GM12878 (cell line): ENCODE data around the gene ENOPH1. TPM values are rescaled to one million over a fixed set of nuclear protein-coding genes. Genes with fewer than 3 reads are reported as not detected.

Experiments
- ATAC-seq: fragments of 200-7000 bp; cut with Tn5 transposase; 3 replicates; pipeline ENCODE4 v1.9.1; 2020; ENCODE audit warnings: mild to moderate bottlenecking, moderate library complexity
- BruUV-seq: library from RNA; stranded (reverse); fragments of 400-500 nt; replicated peaks from 2 replicates; lab custom pipeline; 2021; lab: Mats Ljungman, UMichigan
- CTCF ChIA-PET: fragments of 300-600 bp; sonication (Branson Sonifier 250); formaldehyde crosslinking; extraction: SDS; loops from one replicate; lab custom pipeline; 2021; ENCODE audit warnings: inconsistent platforms; lab: Yijun Ruan, JAX
- POLR2A ChIA-PET: fragments of 350-600 bp; formaldehyde crosslinking; extraction: SDS; loops from one replicate; lab custom pipeline; 2021; ENCODE audit warnings: inconsistent platforms; lab: Charles Lee
- RAD21 ChIA-PET: fragments of 300-600 bp; sonication (Branson Sonifier 250); formaldehyde crosslinking; loops from one replicate; lab custom pipeline; 2023; ENCODE audit warnings: antibody characterized with exemption; ENCODE audit not compliant: unreplicated experiment; lab: Charles Lee
- SMC1A ChIA-PET: fragments of 300-600 bp; sonication (Branson Sonifier 250); formaldehyde crosslinking; loops from one replicate; lab custom pipeline; 2023; ENCODE audit not compliant: unreplicated experiment, uncharacterized antibody; lab: Charles Lee
- DNase-seq: peaks from one replicate; pipeline ENCODE4 v3.0.0-alpha.2; 2011; ENCODE audit warnings: low read depth, low spot score
- FAIRE-seq: peaks from 3 replicates; lab custom pipeline; 2011; peaks lifted over from hg19 to GRCh38; lab: Jason Lieb, UNC
- H2AFZ ChIP-seq: 2 replicates; pipeline ENCODE4 v1.6.0; 2011; ENCODE audit warnings: low read depth, low read length, control low read depth; ENCODE audit not compliant: control insufficient read depth
- H3K27ac ChIP-seq: 2 replicates; pipeline ENCODE4 v1.5.1; 2011; ENCODE audit warnings: control low read depth; ENCODE audit not compliant: control insufficient read depth, insufficient read depth
- H3K27me3 ChIP-seq, 2 experiments: replicated peaks in 1 of 2; 2 replicates each; pipeline versions ENCODE4 v1.6.0 to v1.6.1; 2011; ENCODE audit warnings: low read length in 1 of 2; ENCODE audit not compliant: control insufficient read depth in 2 of 2, insufficient read depth in 2 of 2
- H3K36me3 ChIP-seq, 2 experiments: 2 replicates each; pipeline ENCODE4 v1.5.1; 2011; ENCODE audit warnings: low read length in 1 of 2; ENCODE audit not compliant: control insufficient read depth in 2 of 2, insufficient read depth in 2 of 2
- H3K4me1 ChIP-seq: 2 replicates; pipeline ENCODE4 v1.6.1; 2011; ENCODE audit warnings: mild to moderate bottlenecking, low read length, moderate library complexity, mixed read lengths; ENCODE audit not compliant: control insufficient read depth, insufficient read depth
- H3K4me2 ChIP-seq: 2 replicates; pipeline ENCODE4 v1.6.0; 2011; ENCODE audit warnings: control low read depth; ENCODE audit not compliant: control insufficient read depth, insufficient read depth
- H3K4me3 ChIP-seq: fragments of 200-600 bp; sonication (generic); 2 replicates; pipeline ENCODE4 v1.5.1; 2016
- H3K79me2 ChIP-seq: 2 replicates; pipeline ENCODE4 v1.6.0; 2011; ENCODE audit warnings: low read length; ENCODE audit not compliant: control insufficient read depth, insufficient read depth
- H3K9ac ChIP-seq: 2 replicates; pipeline ENCODE4 v1.8.0; 2011; ENCODE audit warnings: low read length, control low read depth, mixed read lengths; ENCODE audit not compliant: control insufficient read depth, insufficient read depth
- H3K9me3 ChIP-seq: replicated peaks from 3 replicates; pipeline ENCODE4 v1.5.1; 2011; ENCODE audit warnings: mild to moderate bottlenecking, low read length; ENCODE audit not compliant: control insufficient read depth, insufficient read depth
- H4K20me1 ChIP-seq: 2 replicates; pipeline ENCODE4 v1.6.0; 2011; ENCODE audit not compliant: control insufficient read depth, insufficient read depth
- CBFB ChIP-seq: IDR thresholded peaks from 2 replicates; pipeline ENCODE4 v1.6.1; 2016; ENCODE audit warnings: antibody characterized with exemption, low read depth
- CBX3 ChIP-seq: fragments of 200-600 bp; sonication (generic); IDR thresholded peaks from 2 replicates; pipeline ENCODE4 v1.6.1; 2016; ENCODE audit warnings: low read depth, borderline replicate concordance
- NBN ChIP-seq: fragments of 450-650 bp; IDR thresholded peaks from 2 replicates; pipeline ENCODE4 v1.6.1; 2016
- PRDM15 ChIP-seq: fragments of 450-650 bp; formaldehyde crosslinking; IDR thresholded peaks from 2 replicates; pipeline ENCODE4 v1.4.0; 2020; ENCODE audit warnings: mild to moderate bottlenecking, moderate library complexity
- RELA ChIP-seq: fragments of 450-650 bp; IDR thresholded peaks from 2 replicates; pipeline ENCODE4 v1.8.0; 2014; ENCODE audit warnings: borderline replicate concordance; ENCODE audit not compliant: partially characterized antibody
- SIN3A ChIP-seq: IDR thresholded peaks from 2 replicates; pipeline ENCODE4 v1.6.1; 2012; ENCODE audit warnings: low read depth, low read length, improper control_type of control experiment
- SMC3 ChIP-seq: IDR thresholded peaks from 2 replicates; pipeline ENCODE4 v1.6.1; 2011; ENCODE audit warnings: low read length, improper control_type of control experiment, borderline replicate concordance
- SPI1 ChIP-seq: IDR thresholded peaks from 2 replicates; pipeline ENCODE4 v1.6.1; 2011; ENCODE audit warnings: low read depth, mild to moderate bottlenecking, low read length, moderate library complexity, borderline replicate concordance; ENCODE audit not compliant: insufficient read depth
- SREBF1 ChIP-seq: IDR thresholded peaks from 2 replicates; pipeline ENCODE4 v1.6.1; 2012; ENCODE audit warnings: mild to moderate bottlenecking, low read length
- SRF ChIP-seq, 2 experiments: IDR thresholded peaks; 2 replicates each; pipeline ENCODE4 v1.6.1; 2011; ENCODE audit warnings: low read depth in 2 of 2, low read length in 2 of 2, mild to moderate bottlenecking in 1 of 2, moderate library complexity in 1 of 2
- USF1 ChIP-seq: IDR thresholded peaks from 2 replicates; pipeline ENCODE4 v1.6.1; 2011; ENCODE audit warnings: borderline replicate concordance, low read depth, mild to moderate bottlenecking, moderate library complexity, mixed read lengths, low read length; ENCODE audit not compliant: insufficient read depth; ENCODE audit errors: extremely low read length
- ZZZ3 ChIP-seq: IDR thresholded peaks from 2 replicates; pipeline ENCODE4 v1.6.1; 2011; ENCODE audit warnings: low read depth; ENCODE audit not compliant: control insufficient read depth, insufficient read length
- WGBS: methylation state at CpG from one replicate; pipeline ENCODE4 v1.1.6; 2016; ENCODE audit warnings: low lambda C conversion rate; ENCODE audit not compliant: insufficient replicate concordance, insufficient coverage; ENCODE audit errors: missing lambda C conversion rate; 5-methylcytosine and 5-hydroxymethylcytosine counted together
- in situ Hi-C: fragments of 300-500 bp; cut with MboI; formaldehyde crosslinking; loops from 9 replicates; pipeline ENCODE4 v1.14.3; 2018; ENCODE audit warnings: mixed read lengths
- intact Hi-C: fragments of 100-400 bp; cut with micrococcal nuclease; formaldehyde crosslinking; loops from one replicate; pipeline ENCODE4 v1.14.2; 2022; ENCODE audit not compliant: unreplicated experiment
- polyA plus RNA-seq, 11 experiments: library from polyadenylated mRNA; depleted of rRNA in 4 of 11; unstranded in 6 of 11; stranded (reverse) in 5 of 11; fragments of >200 nt; fragmentation: Nextera tagmentation in 4 of 11; fragmentation: Illumina TruSeq in 1 of 11; extraction: Ambion mirVana in 4 of 11; extraction: Trizol in 1 of 11; gene quantifications; 1 replicate in 1 of 11; 2 replicates in 10 of 11; pipeline versions ENCODE4 v1.2.1 to v1.2.3, GENCODE V29; 2011 to 2016; ENCODE audit warnings: inconsistent platforms in 2 of 11, missing spikeins in 2 of 11, low read depth in 1 of 11
- total RNA-seq, 4 experiments: library from RNA; depleted of rRNA in 3 of 4; stranded (reverse); fragments of >200 nt in 3 of 4; fragmentation: Illumina TruSeq in 1 of 4; extraction: Trizol in 1 of 4; gene quantifications; 2 replicates each; pipeline versions ENCODE4 v1.2.1 to v1.2.3, GENCODE V29; 2013 to 2021
- TF ChIP-seq, protein P1 (sequence below): fragments of 450-650 bp; formaldehyde crosslinking; IDR thresholded peaks from 2 replicates; pipeline ENCODE4 v1.4.0; 2022; ENCODE audit warnings: mild to moderate bottlenecking, moderate library complexity
- TF ChIP-seq, protein P2 (sequence below): IDR thresholded peaks from 2 replicates; pipeline ENCODE4 v1.6.1; 2012; ENCODE audit warnings: low read length, inconsistent platforms

Gene ENOPH1
- total and polyA plus RNA-seq, 10 of the 15 experiments (the other 5 are each of a cell fraction or from before 2014, with no cell fraction given): 24.4 to 83.6 (median 46.7) TPM

DNA sequence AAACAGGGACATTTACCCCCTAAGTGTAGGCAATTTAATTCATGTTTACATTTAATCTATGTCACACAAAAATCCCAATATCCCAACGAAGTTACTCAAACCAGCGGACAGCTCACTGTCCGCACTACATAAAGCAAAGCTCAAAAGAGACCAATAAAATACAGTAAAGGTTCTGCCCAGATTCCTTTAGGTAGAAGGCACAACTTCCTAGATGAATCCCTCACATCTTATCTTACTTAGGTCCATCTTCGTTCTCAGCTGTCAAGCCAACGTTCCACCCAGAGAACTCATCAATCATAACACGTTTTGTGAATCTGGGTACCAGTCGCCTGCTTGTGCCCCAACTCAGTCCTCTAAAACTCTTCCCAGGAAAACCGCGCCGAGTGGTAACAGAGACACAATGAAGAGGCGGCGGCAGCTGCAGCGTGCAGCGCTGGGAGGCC lies 1.8 kb upstream of the ENOPH1 start:
- in situ Hi-C loops: loop anchor here (10.0 kb wide), 1 partner anchor 54 kb away; the partner anchor contains the start of gene HNRNPD
- Histone ChIP-seq H3K4me1 (peaks cover 3% of the 10 kb centered on the region; the same call in 1 of the 2 replicates), H3K9me3 (no peaks in the 10 kb centered on the region), H3K36me3 (peaks cover 2 to 20% of the 10 kb centered on the region in 2 experiments), H3K79me2 (peaks cover 77% of the 10 kb centered on the region), H3K9ac (peak overlapping the region; percentile 99), H2AFZ (no peak overlapping the region), H3K4me3 (peak overlapping the region; percentile 97), H3K4me2 (peak overlapping the region; percentile 61), H3K27ac (peak overlapping the region; percentile 98), H3K27me3 (no peaks in the 10 kb centered on the region), H4K20me1 (peaks cover 16% of the 10 kb centered on the region)
- POLR2A ChIA-PET: interaction anchor here (0.6 to 2.3 kb wide), 10 partner anchors 9 to 66 kb away, joined by 3 to 18 read pairs (median 4); partner anchors contain the start of gene HNRNPD
- ATAC-seq: no peak
- DNase-seq: no peak
- SMC1A ChIA-PET: interaction anchor here (0.8 to 3.1 kb wide), 7 partner anchors 10 to 68 kb away, joined by 3 to 12 read pairs (median 5); no protein-coding TSS in a partner anchor
- intact Hi-C loops: loop anchor here (2.0 to 10.0 kb wide), 2 partner anchors 144 to 606 kb away; partner anchors contain the start of gene COPS4
- BruUV-seq: no TSS peak
- RAD21 ChIA-PET: interaction anchor here (0.8 to 2.4 kb wide), 4 partner anchors 12 to 68 kb away, joined by 3 to 10 read pairs (median 5); no protein-coding TSS in a partner anchor
- CTCF ChIA-PET: interaction anchor here (0.6 to 2.6 kb wide), 12 partner anchors 10 to 437 kb away, joined by 3 to 19 read pairs (median 4); partner anchors contain the start of gene HNRNPD
- under 1% methylated on average over 14 of the region's 14 CpGs for WGBS
- FAIRE-seq: no peak
- no peak for TF ChIP-seq RELA
- TF ChIP-seq ZZZ3: no peak
- TF ChIP-seq, protein P1, sequence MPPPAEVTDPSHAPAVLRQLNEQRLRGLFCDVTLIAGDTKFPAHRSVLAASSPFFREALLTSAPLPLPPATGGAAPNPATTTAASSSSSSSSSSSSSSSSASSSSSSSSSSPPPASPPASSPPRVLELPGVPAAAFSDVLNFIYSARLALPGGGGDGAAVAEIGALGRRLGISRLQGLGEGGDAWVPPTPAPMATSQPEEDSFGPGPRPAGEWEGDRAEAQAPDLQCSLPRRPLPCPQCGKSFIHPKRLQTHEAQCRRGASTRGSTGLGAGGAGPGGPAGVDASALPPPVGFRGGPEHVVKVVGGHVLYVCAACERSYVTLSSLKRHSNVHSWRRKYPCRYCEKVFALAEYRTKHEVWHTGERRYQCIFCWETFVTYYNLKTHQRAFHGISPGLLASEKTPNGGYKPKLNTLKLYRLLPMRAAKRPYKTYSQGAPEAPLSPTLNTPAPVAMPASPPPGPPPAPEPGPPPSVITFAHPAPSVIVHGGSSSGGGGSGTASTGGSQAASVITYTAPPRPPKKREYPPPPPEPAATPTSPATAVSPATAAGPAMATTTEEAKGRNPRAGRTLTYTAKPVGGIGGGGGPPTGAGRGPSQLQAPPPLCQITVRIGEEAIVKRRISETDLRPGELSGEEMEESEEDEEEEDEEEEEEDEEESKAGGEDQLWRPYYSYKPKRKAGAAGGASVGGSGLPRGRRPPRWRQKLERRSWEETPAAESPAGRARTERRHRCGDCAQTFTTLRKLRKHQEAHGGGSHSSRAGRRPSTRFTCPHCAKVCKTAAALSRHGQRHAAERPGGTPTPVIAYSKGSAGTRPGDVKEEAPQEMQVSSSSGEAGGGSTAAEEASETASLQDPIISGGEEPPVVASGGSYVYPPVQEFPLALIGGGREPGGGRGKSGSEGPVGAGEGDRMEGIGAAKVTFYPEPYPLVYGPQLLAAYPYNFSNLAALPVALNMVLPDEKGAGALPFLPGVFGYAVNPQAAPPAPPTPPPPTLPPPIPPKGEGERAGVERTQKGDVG (CRISPR knock-in tag): no peak
- no peak for TF ChIP-seq SREBF1
- TF ChIP-seq, protein P2, sequence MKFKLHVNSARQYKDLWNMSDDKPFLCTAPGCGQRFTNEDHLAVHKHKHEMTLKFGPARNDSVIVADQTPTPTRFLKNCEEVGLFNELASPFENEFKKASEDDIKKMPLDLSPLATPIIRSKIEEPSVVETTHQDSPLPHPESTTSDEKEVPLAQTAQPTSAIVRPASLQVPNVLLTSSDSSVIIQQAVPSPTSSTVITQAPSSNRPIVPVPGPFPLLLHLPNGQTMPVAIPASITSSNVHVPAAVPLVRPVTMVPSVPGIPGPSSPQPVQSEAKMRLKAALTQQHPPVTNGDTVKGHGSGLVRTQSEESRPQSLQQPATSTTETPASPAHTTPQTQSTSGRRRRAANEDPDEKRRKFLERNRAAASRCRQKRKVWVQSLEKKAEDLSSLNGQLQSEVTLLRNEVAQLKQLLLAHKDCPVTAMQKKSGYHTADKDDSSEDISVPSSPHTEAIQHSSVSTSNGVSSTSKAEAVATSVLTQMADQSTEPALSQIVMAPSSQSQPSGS: no peak; the same call in 1 of the 2 replicates
- no peak for TF ChIP-seq SRF (IDR thresholded peaks at IDR 0.05; ENCODE audit: low read depth in 2 of 2, low read length in 2 of 2)
- no peak for TF ChIP-seq PRDM15 (CRISPR knock-in tag)
- TF ChIP-seq USF1: no peak
- no peak for TF ChIP-seq SMC3
- TF ChIP-seq CBX3: no peak
- no peak for TF ChIP-seq NBN
- no peak for TF ChIP-seq SPI1
- TF ChIP-seq CBFB: no peak
- no peak for TF ChIP-seq SIN3A
